ENCODE results near the gene UBA52. TPM values are rescaled to one million over a fixed set of nuclear protein-coding genes. Genes with fewer than 3 reads are reported as not detected.

UBA52 gene
- total and polyA plus RNA-seq, 2 of the 13 experiments (the other 11 are each of a cell fraction or from before 2014, with no cell fraction given) = 959 to 1,782 TPM

- TF ChIP-seq, protein P1, sequence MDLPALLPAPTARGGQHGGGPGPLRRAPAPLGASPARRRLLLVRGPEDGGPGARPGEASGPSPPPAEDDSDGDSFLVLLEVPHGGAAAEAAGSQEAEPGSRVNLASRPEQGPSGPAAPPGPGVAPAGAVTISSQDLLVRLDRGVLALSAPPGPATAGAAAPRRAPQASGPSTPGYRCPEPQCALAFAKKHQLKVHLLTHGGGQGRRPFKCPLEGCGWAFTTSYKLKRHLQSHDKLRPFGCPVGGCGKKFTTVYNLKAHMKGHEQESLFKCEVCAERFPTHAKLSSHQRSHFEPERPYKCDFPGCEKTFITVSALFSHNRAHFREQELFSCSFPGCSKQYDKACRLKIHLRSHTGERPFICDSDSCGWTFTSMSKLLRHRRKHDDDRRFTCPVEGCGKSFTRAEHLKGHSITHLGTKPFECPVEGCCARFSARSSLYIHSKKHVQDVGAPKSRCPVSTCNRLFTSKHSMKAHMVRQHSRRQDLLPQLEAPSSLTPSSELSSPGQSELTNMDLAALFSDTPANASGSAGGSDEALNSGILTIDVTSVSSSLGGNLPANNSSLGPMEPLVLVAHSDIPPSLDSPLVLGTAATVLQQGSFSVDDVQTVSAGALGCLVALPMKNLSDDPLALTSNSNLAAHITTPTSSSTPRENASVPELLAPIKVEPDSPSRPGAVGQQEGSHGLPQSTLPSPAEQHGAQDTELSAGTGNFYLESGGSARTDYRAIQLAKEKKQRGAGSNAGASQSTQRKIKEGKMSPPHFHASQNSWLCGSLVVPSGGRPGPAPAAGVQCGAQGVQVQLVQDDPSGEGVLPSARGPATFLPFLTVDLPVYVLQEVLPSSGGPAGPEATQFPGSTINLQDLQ (CRISPR knock-in tag; IDR thresholded peaks at IDR 0.05) = no peak
- no peak for TF ChIP-seq ZNF354B (CRISPR knock-in tag; IDR thresholded peaks at IDR 0.05)
- TF ChIP-seq, protein P2, sequence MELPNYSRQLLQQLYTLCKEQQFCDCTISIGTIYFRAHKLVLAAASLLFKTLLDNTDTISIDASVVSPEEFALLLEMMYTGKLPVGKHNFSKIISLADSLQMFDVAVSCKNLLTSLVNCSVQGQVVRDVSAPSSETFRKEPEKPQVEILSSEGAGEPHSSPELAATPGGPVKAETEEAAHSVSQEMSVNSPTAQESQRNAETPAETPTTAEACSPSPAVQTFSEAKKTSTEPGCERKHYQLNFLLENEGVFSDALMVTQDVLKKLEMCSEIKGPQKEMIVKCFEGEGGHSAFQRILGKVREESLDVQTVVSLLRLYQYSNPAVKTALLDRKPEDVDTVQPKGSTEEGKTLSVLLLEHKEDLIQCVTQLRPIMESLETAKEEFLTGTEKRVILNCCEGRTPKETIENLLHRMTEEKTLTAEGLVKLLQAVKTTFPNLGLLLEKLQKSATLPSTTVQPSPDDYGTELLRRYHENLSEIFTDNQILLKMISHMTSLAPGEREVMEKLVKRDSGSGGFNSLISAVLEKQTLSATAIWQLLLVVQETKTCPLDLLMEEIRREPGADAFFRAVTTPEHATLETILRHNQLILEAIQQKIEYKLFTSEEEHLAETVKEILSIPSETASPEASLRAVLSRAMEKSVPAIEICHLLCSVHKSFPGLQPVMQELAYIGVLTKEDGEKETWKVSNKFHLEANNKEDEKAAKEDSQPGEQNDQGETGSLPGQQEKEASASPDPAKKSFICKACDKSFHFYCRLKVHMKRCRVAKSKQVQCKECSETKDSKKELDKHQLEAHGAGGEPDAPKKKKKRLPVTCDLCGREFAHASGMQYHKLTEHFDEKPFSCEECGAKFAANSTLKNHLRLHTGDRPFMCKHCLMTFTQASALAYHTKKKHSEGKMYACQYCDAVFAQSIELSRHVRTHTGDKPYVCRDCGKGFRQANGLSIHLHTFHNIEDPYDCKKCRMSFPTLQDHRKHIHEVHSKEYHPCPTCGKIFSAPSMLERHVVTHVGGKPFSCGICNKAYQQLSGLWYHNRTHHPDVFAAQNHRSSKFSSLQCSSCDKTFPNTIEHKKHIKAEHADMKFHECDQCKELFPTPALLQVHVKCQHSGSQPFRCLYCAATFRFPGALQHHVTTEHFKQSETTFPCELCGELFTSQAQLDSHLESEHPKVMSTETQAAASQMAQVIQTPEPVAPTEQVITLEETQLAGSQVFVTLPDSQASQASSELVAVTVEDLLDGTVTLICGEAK (IDR thresholded peaks at IDR 0.05) = no peak
- TF ChIP-seq, protein P2 (CRISPR knock-in tag; IDR thresholded peaks at IDR 0.05) = no peak; the same call in 1 of the 2 replicates
- TF ChIP-seq ZNF234 (CRISPR knock-in tag; conservative IDR thresholded peaks at IDR 0.05) = peak; percentile 31; the same call in 1 of the 2 replicates
- TF ChIP-seq GATAD2A (CRISPR knock-in tag; IDR thresholded peaks at IDR 0.05) = peak; percentile 67; the same call in 1 of the 2 replicates
- no peak; the same call in 1 of the 2 replicates for TF ChIP-seq BORCS8-MEF2B (CRISPR knock-in tag; IDR thresholded peaks at IDR 0.05)
- TF ChIP-seq ZNF230 (CRISPR knock-in tag; IDR thresholded peaks at IDR 0.05) = peak; percentile 39; the same call in 1 of the 2 replicates
- 0 out of 2 replicates have a peak, but pooled peaks have one; percentile 78 for TF ChIP-seq SMAD1 (CRISPR knock-in tag; IDR thresholded peaks at IDR 0.05; ENCODE audit: borderline replicate concordance, low read depth)
- TF ChIP-seq ZNF251 (CRISPR knock-in tag; IDR thresholded peaks at IDR 0.05) = 0 out of 2 replicates have a peak, but pooled peaks have one; percentile 81
- no peak; the same call in 1 of the 2 replicates for TF ChIP-seq REL (CRISPR knock-in tag; conservative IDR thresholded peaks at IDR 0.05)
- TF ChIP-seq, protein P3, sequence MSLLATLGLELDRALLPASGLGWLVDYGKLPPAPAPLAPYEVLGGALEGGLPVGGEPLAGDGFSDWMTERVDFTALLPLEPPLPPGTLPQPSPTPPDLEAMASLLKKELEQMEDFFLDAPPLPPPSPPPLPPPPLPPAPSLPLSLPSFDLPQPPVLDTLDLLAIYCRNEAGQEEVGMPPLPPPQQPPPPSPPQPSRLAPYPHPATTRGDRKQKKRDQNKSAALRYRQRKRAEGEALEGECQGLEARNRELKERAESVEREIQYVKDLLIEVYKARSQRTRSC (CRISPR knock-in tag; IDR thresholded peaks at IDR 0.05; ENCODE audit: low read depth) = peak; percentile 30; the same call in 1 of the 2 replicates
- peak; percentile 92 for TF ChIP-seq KDM2A (CRISPR knock-in tag; IDR thresholded peaks at IDR 0.05; ENCODE audit: borderline replicate concordance, low read depth)
- no peak; the same call in 1 of the 2 replicates for TF ChIP-seq PAWR (CRISPR knock-in tag; IDR thresholded peaks at IDR 0.05; ENCODE audit: borderline replicate concordance)
- TF ChIP-seq ZNF883 (CRISPR knock-in tag; IDR thresholded peaks at IDR 0.05; ENCODE audit: not compliant biosample characterization) = peak; percentile 14
These were observed 17.1 kb downstream of the UBA52 start, which contains the start of gene REX1BD (continued) for GRCh38 chr19:18588611-18589379.
